Stimulated activated naive CD8-positive, alpha-beta T cell treated with anti-CD3 and anti-CD28 coated beads, Interleukin-15, amount 100 ng/mL, for 72 hours (primary cell): ENCODE data around the gene AGBL5.

Source experiments
- ATAC-seq: fragments of 150-1000 bp; cut with Tn5 transposase; 2 replicates; pipeline ENCODE4 v1.10.0; 2021; ENCODE audit warnings: mild to moderate bottlenecking, moderate library complexity
- DNase-seq, 2 donors: peaks; one replicate each; pipeline ENCODE4 v3.0.0; 2021 to 2022
- H3K27ac Mint-ChIP-seq, 2 donors: one replicate each; pipeline ENCODE4 v1.8.0; 2022; ENCODE audit warnings: mild to moderate bottlenecking in 2 of 2, mixed read lengths in 2 of 2, moderate library complexity in 2 of 2
- H3K27me3 Mint-ChIP-seq: one replicate; pipeline ENCODE4 v1.8.0; 2022; ENCODE audit warnings: mixed read lengths
- H3K4me1 Mint-ChIP-seq: one replicate; pipeline ENCODE4 v1.8.0; 2022; ENCODE audit warnings: mild to moderate bottlenecking, mixed read lengths
- H3K4me3 Mint-ChIP-seq, 2 donors: one replicate each; pipeline ENCODE4 v1.8.0; 2022; ENCODE audit warnings: mild to moderate bottlenecking in 2 of 2, mixed read lengths in 2 of 2, moderate library complexity in 1 of 2
- H3K9me3 Mint-ChIP-seq, 2 donors: one replicate each; pipeline ENCODE4 v1.8.0; 2022; ENCODE audit warnings: mixed read lengths in 2 of 2

AGBL5 gene

DNA sequence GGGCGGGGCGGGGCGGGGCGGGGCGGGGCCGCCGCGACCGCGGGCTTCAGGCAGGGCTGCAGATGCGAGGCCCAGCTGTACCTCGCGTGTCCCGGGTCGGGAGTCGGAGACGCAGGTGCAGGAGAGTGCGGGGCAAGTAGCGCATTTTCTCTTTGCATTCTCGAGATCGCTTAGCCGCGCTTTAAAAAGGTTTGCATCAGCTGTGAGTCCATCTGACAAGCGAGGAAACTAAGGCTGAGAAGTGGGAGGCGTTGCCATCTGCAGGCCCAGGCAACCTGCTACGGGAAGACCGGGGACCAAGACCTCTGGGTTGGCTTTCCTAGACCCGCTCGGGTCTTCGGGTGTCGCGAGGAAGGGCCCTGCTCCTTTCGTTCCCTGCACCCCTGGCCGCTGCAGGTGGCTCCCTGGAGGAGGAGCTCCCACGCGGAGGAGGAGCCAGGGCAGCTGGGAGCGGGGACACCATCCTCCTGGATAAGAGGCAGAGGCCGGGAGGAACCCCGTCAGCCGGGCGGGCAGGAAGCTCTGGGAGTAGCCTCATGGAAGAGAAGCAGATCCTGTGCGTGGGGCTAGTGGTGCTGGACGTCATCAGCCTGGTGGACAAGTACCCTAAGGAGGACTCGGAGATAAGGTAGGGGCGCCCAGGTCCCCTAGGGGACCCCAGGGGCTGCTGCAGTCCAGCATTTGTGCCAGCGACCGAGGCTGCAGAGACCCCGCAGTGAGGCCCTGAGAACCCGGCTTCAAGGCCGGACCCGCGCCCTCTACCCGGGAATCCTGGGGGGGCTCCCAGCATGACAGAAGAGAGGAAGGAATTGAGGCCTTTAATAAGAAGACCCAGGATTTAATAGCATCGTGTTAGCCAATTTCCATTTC, 35.5 kb downstream of the AGBL5 start, which contains the start of gene KHK:
Gene KHK (plus strand): TSS at position 49 of the 870 bp plus-strand sequence. CDS start 488 bp downstream, at position 537.
- Mint-ChIP-seq H3K4me3 (peak within 1 kb of the TSS; percentile 91 to 95), H3K9me3 (no peaks in the 10 kb centered on the region), H3K4me1 (peaks cover 41% of the 10 kb centered on the region), H3K27me3 (no peaks in the 10 kb centered on the region), H3K27ac (peak within 1 kb of the TSS; percentile 86 to 93)
- peak; percentile 4 for ATAC-seq
- DNase-seq: no peak

DNA sequence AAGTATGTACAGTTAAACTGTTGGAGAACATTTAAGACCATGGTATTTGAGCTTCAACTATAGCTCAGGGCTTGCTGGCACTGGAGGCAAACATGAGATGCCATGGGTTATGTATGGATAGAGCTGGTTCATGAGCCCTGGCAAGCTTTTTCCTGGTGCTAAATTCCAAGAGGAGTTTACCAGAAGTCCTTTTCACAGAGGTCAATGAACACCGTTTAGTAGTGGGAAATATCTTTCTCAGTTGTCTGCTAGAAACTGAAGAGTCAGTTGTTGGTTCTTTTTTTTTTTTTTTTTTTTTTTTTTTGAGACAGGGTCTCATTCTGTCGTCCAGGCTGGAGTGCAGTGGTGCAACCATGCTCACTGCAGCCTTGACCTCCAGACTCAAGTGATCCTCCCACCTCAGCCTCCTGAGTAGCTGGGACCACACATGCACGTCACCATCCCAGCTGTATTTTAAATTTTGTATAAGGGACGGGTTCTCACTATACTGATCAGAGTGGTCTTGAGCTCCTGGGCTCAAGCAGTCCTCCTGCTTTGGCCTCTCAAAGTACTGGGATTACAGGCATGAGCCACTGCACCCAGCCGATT, 36.4 kb downstream of the AGBL5 start:
- Mint-ChIP-seq H3K4me3 (peak overlapping the region; percentile 21 to 91), H3K4me1 (peaks cover 36% of the 10 kb centered on the region), H3K27me3 (no peaks in the 10 kb centered on the region), H3K27ac (no peak overlapping the region), H3K9me3 (no peaks in the 10 kb centered on the region)
- no peak for ATAC-seq
- DNase-seq: no peak

DNA sequence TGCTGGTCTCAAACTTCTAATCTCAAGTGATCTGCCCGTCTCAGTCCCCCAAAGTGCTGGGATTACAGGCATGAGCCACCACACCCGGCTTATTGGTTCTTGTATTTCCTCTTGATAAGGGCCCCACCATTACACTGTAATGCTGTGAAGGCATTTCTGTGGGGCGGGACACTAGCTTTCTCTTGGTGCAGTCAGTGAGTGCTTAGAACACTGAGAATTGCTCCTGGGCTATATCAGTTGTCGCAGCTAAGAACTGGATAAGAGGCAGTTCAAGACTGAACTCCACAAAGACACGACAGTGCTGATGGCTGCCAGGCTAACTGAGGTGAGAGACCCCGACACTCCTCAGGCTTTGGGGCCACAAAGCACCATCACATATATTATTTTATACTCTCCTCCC, 37.2 kb downstream of the AGBL5 start:
- DNase-seq: no peak
- no peak overlapping the region for H3K27ac Mint-ChIP-seq
- H3K4me3 Mint-ChIP-seq: peak overlapping the region; percentile 3 to 21
- H3K27me3 Mint-ChIP-seq: no peaks in the 10 kb centered on the region
- H3K9me3 Mint-ChIP-seq: no peaks in the 10 kb centered on the region
- ATAC-seq: no peak
- H3K4me1 Mint-ChIP-seq: peaks cover 36% of the 10 kb centered on the region

DNA sequence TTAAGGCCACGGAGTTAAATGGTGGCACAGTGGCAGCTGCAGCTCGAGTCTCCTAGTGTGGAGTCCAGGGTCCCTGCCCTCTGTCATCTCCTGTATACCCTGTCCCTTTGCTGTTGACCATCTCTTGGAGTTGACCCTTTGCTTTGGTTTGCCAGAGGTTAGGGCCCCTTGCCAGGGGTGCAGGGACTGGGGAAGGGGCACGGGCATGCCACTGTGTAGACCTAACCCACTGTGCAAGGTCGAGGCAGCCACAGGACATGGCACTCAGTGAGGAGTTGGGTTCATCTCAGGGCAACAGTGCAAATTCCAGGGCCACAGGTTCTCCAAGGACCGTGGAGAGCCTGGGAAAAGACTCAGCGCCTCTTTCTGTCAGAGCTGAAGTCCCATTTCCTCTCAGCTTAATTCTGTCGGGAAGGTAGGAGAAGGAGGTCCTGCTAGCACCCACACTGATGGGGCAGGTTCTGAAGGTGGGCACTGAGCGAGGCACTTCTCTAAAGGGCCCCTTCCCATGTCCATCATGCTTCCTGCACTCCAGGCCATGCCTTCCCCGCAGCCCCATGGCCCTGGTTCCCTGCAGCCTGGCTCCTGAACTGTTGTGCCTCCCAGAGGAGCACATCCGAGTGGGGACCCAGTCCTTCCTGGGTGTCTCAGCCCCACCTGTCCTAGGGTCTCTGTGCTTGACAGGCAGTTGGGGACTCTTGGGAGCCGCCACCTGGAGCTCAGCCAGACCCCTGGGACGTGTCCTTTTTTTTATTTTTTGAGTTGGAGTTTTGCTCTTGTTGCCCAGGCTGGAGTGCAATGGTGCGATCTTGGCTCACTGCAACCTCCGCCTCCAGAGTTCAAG, 37.9 kb downstream of the AGBL5 start:
- H3K27me3 Mint-ChIP-seq: no peaks in the 10 kb centered on the region
- peaks cover 36% of the 10 kb centered on the region for H3K4me1 Mint-ChIP-seq
- H3K27ac Mint-ChIP-seq: no peak overlapping the region
- H3K9me3 Mint-ChIP-seq: no peaks in the 10 kb centered on the region
- no peak overlapping the region for H3K4me3 Mint-ChIP-seq
- no peak for ATAC-seq
- no peak for DNase-seq

DNA sequence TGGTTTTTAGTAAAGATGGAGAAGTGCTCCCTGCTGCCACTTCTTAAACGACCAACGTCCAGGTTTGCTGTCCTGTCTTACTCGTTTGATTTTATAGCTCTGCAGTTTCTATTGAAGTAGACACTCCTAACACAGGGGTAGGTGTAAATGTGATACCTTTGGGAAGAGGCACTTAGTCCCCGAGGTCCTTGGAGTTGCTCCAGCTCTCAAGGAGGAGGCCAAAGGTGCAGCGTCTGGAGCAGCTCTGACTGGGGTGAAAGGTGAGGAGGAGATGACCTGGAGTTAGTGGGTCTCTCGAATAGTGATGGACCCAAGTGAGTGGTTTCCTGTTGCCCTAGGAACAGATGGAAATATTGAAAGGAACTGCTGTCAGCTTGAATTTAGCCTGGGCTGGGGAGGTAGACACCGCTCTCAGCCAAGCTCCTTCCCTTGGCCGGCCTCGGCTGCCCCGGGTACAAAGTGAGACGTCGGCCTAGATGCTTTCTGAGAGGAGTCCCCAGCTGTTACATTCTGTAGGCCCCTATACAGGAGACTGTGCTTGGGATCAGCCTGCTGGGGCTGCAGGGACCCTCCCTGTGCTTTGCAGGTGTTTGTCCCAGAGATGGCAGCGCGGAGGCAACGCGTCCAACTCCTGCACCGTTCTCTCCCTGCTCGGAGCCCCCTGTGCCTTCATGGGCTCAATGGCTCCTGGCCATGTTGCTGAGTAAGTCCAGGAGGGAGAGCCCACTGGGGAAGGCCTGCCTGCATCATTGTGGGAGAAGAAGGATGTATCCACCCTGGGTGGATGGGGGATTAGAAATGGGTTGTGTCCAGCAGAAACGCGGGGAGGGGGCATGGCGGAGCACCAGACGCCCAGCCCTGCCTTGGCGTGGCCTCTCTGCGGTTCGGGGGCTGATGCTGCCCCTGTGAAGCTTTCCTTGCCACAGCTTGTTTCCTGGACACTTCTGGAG, 40.6 kb downstream of the AGBL5 start:
- no peak for DNase-seq
- Mint-ChIP-seq H3K27me3 (no peaks in the 10 kb centered on the region), H3K9me3 (no peaks in the 10 kb centered on the region), H3K4me1 (peaks cover 37% of the 10 kb centered on the region), H3K27ac (no peak overlapping the region), H3K4me3 (no peak overlapping the region)
- no peak for ATAC-seq

DNA sequence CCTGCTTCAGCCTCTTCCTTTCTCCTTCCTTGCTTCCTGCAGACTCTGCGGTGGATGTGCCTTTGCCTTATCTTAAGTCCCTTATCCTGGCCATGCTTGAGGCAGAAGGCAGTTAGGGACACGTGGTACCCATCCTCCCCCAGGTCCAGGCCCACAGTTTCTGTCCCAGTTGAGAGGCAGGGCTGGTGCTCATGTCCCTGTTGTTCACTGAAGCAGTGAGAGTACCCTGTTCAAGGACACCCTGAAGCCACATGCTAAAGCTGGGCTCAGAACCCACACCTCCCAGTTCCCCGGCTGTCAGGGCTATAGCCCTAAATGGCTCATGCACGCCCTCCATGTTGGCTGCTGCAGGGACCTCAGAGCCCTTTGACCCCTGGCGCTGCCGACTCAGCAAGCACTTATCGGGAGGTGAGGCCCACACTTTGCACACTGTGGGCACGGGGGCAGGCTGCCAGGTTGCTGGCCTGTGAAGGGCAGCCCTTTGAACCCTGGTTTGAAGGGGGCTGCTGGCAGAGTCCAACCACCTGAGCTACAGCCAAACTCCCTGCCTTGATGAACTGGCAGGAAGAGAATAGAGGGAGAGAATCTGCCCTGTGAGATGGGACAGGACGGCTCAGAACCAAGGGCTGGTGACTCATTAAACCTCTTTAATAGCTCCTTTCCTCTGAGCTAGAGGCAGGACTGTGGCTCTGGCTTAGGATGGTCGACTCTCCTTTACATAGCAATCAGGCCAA, 41.4 kb downstream of the AGBL5 start:
- Mint-ChIP-seq H3K27me3 (no peaks in the 10 kb centered on the region), H3K27ac (no peak overlapping the region), H3K4me1 (peaks cover 31% of the 10 kb centered on the region), H3K4me3 (no peak overlapping the region), H3K9me3 (no peaks in the 10 kb centered on the region)
- DNase-seq: no peak
- no peak for ATAC-seq

DNA sequence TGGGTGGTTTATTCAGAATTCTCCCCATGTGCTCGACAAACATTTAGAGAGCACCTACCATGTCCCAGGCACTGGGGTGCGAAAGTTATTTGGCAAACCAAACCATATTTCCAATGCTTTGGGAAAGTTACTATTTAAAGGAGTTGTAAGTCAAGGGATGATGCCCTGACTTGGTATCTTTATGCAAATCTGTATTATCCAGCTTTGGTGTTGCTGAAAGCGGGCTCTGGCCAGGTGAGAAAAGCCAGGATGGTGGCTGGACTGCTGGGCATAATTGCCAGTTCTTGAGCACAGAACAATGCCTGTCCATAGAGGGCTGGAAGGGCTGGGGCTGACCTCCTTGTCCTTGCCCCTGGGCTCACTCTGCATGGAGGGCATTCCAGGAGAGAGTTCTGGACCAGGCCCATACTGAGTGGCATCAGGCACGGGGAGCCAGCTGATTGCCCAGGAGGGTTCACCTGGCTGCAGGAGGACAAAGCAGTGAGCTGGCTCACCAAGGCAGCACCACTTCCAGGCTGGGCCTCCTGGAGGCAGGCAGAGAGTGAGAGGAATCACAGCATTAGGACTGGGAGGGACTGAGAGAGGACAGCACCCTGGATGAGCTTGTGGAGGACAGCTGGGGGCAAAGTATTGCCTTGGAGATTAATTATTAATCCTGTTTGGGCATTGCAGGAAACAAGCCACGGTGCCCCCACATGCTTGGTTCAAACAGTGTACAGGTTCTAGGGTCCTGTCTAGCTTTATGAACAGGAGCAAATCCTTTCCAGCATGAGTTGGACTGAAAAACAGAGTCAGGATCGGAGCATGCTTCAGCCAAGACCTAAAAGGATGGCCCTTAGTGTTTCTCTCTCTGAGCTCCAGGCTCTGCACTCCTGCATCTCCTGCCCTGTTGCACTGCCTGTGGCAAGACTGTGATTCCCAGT, 42.2 kb downstream of the AGBL5 start:
- Mint-ChIP-seq H3K4me3 (no peak overlapping the region), H3K27me3 (no peaks in the 10 kb centered on the region), H3K4me1 (peaks cover 33% of the 10 kb centered on the region), H3K9me3 (no peaks in the 10 kb centered on the region), H3K27ac (peak overlapping the region in 1 of 2 donors; percentile 10)
- DNase-seq: no peak
- no peak for ATAC-seq

DNA sequence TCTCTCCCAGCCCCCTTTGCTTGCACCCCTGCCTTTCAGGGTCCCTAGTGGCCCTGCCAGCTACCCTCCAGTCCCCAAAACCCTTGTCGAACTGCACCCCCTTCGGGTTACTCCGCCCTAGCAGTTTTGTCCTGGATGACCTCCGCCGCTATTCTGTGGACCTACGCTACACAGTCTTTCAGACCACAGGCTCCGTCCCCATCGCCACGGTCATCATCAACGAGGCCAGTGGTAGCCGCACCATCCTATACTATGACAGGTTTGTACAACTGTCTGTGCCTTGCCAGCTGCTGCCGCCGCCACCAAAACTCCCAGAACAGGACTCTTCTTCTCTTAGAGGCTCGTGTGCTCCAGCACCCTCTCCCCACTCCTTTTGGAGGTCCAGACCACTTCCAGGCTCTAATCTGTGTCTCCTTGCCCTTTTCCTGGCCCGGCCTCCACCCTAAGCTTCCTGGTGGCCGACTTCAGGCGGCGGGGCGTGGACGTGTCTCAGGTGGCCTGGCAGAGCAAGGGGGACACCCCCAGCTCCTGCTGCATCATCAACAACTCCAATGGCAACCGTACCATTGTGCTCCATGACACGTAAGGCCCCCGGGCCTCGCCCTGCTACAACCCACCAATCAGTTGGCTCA, 43.0 kb downstream of the AGBL5 start:
- H3K27me3 Mint-ChIP-seq: no peaks in the 10 kb centered on the region
- ATAC-seq (no peak), DNase-seq (no peak)
- H3K4me3 Mint-ChIP-seq: no peak overlapping the region
- H3K9me3 Mint-ChIP-seq: no peaks in the 10 kb centered on the region
- peak overlapping the region in 1 of 2 donors; percentile 10 for H3K27ac Mint-ChIP-seq
- peaks cover 30% of the 10 kb centered on the region for H3K4me1 Mint-ChIP-seq

DNA sequence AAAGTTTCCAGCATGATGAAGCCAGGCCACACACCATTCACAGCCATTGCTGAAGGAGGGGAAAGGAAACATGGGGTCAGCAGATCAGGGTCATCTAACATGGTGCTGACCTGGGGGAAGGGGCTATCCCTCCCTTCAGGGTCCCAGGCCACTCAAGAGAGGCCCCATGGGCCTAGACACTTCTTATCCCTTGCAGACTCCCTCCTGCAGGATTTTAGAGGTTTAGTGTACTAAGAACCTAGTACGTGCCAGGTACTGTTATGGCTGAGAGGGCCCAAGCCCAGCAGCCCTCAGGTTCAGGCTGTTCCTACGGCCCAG, 43.9 kb downstream of the AGBL5 start:
- DNase-seq: no peak
- peak overlapping the region; percentile 28 to 76 for H3K4me3 Mint-ChIP-seq
- no peaks in the 10 kb centered on the region for H3K9me3 Mint-ChIP-seq
- no peak for ATAC-seq
- H3K27me3 Mint-ChIP-seq: no peaks in the 10 kb centered on the region
- peaks cover 23% of the 10 kb centered on the region for H3K4me1 Mint-ChIP-seq
- no peak overlapping the region for H3K27ac Mint-ChIP-seq

DNA sequence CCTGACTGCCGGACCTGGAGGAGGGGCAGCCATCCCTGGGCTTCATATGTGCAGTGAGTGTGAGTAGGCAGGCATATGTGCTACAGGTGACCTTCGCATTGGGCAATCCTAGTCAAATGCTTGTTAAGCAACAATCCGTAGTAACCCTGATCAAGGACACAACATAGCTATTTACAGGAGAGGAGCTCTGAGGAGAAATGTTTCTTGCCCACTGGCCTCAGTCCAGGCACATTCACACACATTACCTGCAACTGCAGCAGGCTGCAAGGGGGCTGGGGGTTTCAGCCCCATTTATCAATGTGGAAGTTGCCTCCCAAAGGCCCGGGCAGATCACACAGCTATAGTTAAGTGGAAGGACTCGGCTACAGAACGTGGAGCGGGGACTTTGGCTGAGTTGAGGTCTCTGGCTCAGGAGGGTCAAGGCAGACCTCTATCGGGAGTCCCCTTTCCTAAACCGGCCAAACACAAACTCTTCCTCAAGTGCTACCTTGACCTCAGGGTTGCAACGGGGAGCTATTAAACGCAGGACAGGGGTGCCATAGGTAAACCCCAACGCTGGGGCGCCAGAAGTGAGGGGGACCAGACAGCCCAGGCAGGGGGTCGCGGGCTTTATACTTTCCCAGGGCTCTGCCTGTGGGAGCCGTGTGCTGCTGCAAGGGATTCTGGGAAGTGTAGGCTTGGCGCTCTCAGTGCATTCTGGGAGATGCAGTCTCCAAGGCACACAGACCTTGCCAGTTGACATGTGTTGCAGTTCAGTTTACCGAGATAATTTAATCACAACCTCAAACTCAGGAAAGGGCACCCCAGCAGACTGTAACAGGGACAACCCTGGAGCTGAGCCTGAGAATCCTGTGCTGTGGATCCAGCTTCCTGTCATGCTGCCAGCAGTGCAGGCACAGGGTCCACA, 44.5 kb downstream of the AGBL5 start:
- peak overlapping the region; percentile 40 to 76 for H3K4me3 Mint-ChIP-seq
- peaks cover 23% of the 10 kb centered on the region for H3K4me1 Mint-ChIP-seq
- H3K27me3 Mint-ChIP-seq: no peaks in the 10 kb centered on the region
- DNase-seq (no peak), ATAC-seq (peak; percentile 78)
- H3K9me3 Mint-ChIP-seq: no peaks in the 10 kb centered on the region
- H3K27ac Mint-ChIP-seq: peak overlapping the region in 1 of 2 donors; percentile 27

DNA sequence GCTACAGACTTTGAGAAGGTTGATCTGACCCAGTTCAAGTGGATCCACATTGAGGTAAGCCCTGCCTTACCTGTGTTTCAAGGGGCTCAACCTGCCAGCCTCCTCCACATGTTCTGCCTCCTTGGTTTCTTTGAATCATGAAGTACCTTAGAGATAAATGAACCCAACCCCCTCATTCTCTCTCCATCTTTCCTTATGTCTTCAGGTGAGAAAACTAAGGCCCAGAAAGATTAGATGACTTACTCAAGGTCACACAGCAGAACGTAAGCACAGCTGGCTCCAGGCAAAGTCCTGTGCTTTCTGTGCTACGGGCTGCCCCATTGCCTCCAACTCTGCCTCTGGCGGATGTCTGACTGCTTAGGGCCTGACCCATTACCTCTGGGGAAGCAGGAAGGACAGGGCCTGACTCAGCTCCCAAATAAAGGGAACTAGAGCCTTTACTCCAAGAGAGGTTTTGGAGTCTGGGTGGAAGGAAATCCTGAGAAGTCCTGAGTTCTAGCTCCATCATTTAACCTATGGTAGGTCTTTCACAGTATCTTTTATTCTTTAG, 45.4 kb downstream of the AGBL5 start:
- no peak for DNase-seq
- H3K4me3 Mint-ChIP-seq: peak overlapping the region; percentile 26 to 35
- H3K27me3 Mint-ChIP-seq: no peaks in the 10 kb centered on the region
- no peak overlapping the region for H3K27ac Mint-ChIP-seq
- H3K4me1 Mint-ChIP-seq: peaks cover 23% of the 10 kb centered on the region
- no peaks in the 10 kb centered on the region for H3K9me3 Mint-ChIP-seq
- no peak for ATAC-seq

DNA sequence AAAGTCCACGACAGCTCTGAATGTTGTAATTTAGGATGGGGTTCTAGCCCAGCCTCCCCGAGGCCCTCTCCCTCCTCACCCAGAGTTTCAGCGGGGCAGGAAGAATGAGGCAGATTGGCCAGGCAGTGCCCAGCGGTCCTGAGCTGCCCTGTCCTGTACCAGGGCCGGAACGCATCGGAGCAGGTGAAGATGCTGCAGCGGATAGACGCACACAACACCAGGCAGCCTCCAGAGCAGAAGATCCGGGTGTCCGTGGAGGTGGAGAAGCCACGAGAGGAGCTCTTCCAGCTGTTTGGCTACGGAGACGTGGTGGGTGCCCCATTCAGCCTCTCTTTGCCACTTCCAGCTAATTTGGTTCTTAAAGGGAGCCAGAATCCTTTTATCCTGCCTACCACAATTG, 45.9 kb downstream of the AGBL5 start:
- Mint-ChIP-seq H3K27me3 (no peaks in the 10 kb centered on the region), H3K4me3 (no peak overlapping the region), H3K9me3 (no peaks in the 10 kb centered on the region), H3K4me1 (peaks cover 23% of the 10 kb centered on the region), H3K27ac (no peak overlapping the region)
- ATAC-seq: no peak
- no peak for DNase-seq
